Gastroesophageal sphincter (tissue), 4 donors: ENCODE results near the gene OBSCN. TPM values are rescaled to one million over a fixed set of nuclear protein-coding genes. Genes with fewer than 3 reads are reported as not detected.

Source experiments
- ATAC-seq: fragments of 150-250 bp; one replicate; pipeline ENCODE4 v1.9.1; 2016; ENCODE audit warnings: mild to moderate bottlenecking, moderate library complexity
- H3K27ac ChIP-seq, 4 donors: fragments of 200-600 bp; sonication (generic) in 3 of 4; 1 replicate in 3 of 4; 2 replicates in 1 of 4; pipeline ENCODE4 v1.5.1; 2016 to 2019
- H3K27me3 ChIP-seq: fragments of 200-600 bp; sonication (generic); one replicate; pipeline ENCODE4 v1.5.1; 2019
- H3K36me3 ChIP-seq, 2 donors: fragments of 200-600 bp; sonication (generic); one replicate each; pipeline ENCODE4 v1.5.1; 2019; ENCODE audit warnings: control low read depth in 1 of 2
- H3K4me1 ChIP-seq, 3 donors: fragments of 200-600 bp; sonication (generic); 1 replicate in 2 of 3; 2 replicates in 1 of 3; pipeline ENCODE4 v1.5.1; 2016 to 2019; ENCODE audit warnings: control low read depth in 2 of 3
- H3K4me3 ChIP-seq, 2 donors: fragments of 200-600 bp; sonication (generic); one replicate each; pipeline ENCODE4 v1.5.1; 2019; ENCODE audit warnings: mild to moderate bottlenecking in 1 of 2, moderate library complexity in 1 of 2
- H3K9me3 ChIP-seq, 3 donors: fragments of 200-600 bp; sonication (generic); one replicate each; pipeline ENCODE4 v1.5.1; 2017 to 2019; ENCODE audit warnings: control low read depth in 2 of 3
- CTCF ChIP-seq, 4 experiments: fragments of 200-600 bp in 2 of 4; fragments of 450-650 bp in 2 of 4; sonication (generic) in 1 of 4; IDR thresholded peaks; one replicate each; pipeline ENCODE4 v1.5.1; 2017 to 2019; ENCODE audit warnings: antibody characterized with exemption in 4 of 4, mild to moderate bottlenecking in 2 of 4, moderate library complexity in 2 of 4
- EP300 ChIP-seq: sonication (generic); formaldehyde crosslinking; IDR thresholded peaks from one replicate; pipeline ENCODE4 v1.6.1; 2017; ENCODE audit warnings: antibody characterized with exemption, mild to moderate bottlenecking
- POLR2A ChIP-seq, 2 donors: fragments of 450-650 bp; IDR thresholded peaks; one replicate each; pipeline ENCODE4 v1.6.1; 2017; ENCODE audit warnings: antibody characterized with exemption in 2 of 2, mild to moderate bottlenecking in 2 of 2, moderate library complexity in 1 of 2
- POLR2AphosphoS5 ChIP-seq: sonication (generic); formaldehyde crosslinking; IDR thresholded peaks from one replicate; pipeline ENCODE4 v1.6.1; 2017; ENCODE audit warnings: antibody characterized with exemption
- WGBS, 2 donors: methylation state at CpG; one replicate each; pipeline ENCODE4 v1.1.5; 2018; ENCODE audit warnings: low coverage in 1 of 2; 5-methylcytosine and 5-hydroxymethylcytosine counted together
- total RNA-seq, 4 donors: library from RNA; depleted of rRNA; stranded (reverse); fragments of >200 nt; gene quantifications; one replicate each; pipeline ENCODE4 v1.1.0, GENCODE V29; 2016

Gene OBSCN
- total RNA-seq, 4 donors from 2014 or later = 11.1 to 28.4 (median 20.9) TPM

- 86% methylated on average over 13 of the region's 39 CpGs; no CpG with 5 or more reads in 1 of the 2 donors for WGBS, 2 donors
- peaks cover 0 to 17% of the 10 kb centered on the region in 2 donors for H3K36me3 ChIP-seq
- no peak for TF ChIP-seq POLR2A (IDR thresholded peaks at IDR 0.05)
- peak in 1 of 4 experiments; percentile 45 for TF ChIP-seq CTCF (IDR thresholded peaks at IDR 0.05)
- no peaks in the 10 kb centered on the region for H3K27me3 ChIP-seq
- H3K27ac ChIP-seq = no peak overlapping the region
- no peak overlapping the region for H3K4me3 ChIP-seq
- no peak for ATAC-seq
- H3K9me3 ChIP-seq = peaks cover 0 to 9% (median 0%) of the 10 kb centered on the region in 3 donors
- no peaks in the 10 kb centered on the region for H3K4me1 ChIP-seq
Measured at GRCh38 chr1:228340686-228341449, 133.0 kb downstream of the OBSCN start.

GRCh38 chr1:228341450-228341813, 133.6 kb downstream of the OBSCN start:
- no peak for ATAC-seq
- 90% methylated on average over 2 of the region's 17 CpGs; no CpG with 5 or more reads in 1 of the 2 donors for WGBS, 2 donors
- Histone ChIP-seq H3K36me3 (peaks cover 0 to 13% of the 10 kb centered on the region in 2 donors), H3K27ac (no peak overlapping the region), H3K4me3 (no peak overlapping the region), H3K9me3 (peaks cover 0 to 9% (median 0%) of the 10 kb centered on the region in 3 donors), H3K4me1 (no peaks in the 10 kb centered on the region), H3K27me3 (no peaks in the 10 kb centered on the region)
- TF ChIP-seq EP300 (no peak), POLR2AphosphoS5 (no peak), CTCF (IDR thresholded peaks at IDR 0.05) (no peak), POLR2A (IDR thresholded peaks at IDR 0.05) (no peak)

GRCh38 chr1:228341814-228342626, 134.2 kb downstream of the OBSCN start:
- Histone ChIP-seq H3K27ac (no peak overlapping the region), H3K9me3 (peaks cover 0 to 9% (median 0%) of the 10 kb centered on the region in 3 donors), H3K27me3 (no peaks in the 10 kb centered on the region), H3K4me1 (no peaks in the 10 kb centered on the region), H3K4me3 (no peak overlapping the region), H3K36me3 (peaks cover 0 to 11% of the 10 kb centered on the region in 2 donors)
- TF ChIP-seq EP300 (no peak), POLR2AphosphoS5 (no peak), POLR2A (IDR thresholded peaks at IDR 0.05) (no peak), CTCF (IDR thresholded peaks at IDR 0.05) (no peak)
- WGBS, 2 donors = 70 to 82% methylated on average over 2 of the region's 20 CpGs
- ATAC-seq = no peak

GRCh38 chr1:228342627-228343190, 134.9 kb downstream of the OBSCN start:
- no peak for ATAC-seq
- no CpG with 5 or more reads among the region's 8 CpGs for WGBS, 2 donors
- Histone ChIP-seq H3K4me1 (no peaks in the 10 kb centered on the region), H3K27me3 (no peaks in the 10 kb centered on the region), H3K9me3 (peaks cover 0 to 9% (median 0%) of the 10 kb centered on the region in 3 donors), H3K36me3 (peaks cover 0 to 11% of the 10 kb centered on the region in 2 donors), H3K27ac (no peak overlapping the region), H3K4me3 (no peak overlapping the region)
- TF ChIP-seq CTCF (IDR thresholded peaks at IDR 0.05) (no peak), POLR2AphosphoS5 (no peak), POLR2A (IDR thresholded peaks at IDR 0.05) (no peak), EP300 (no peak)
